ENCODE results near the gene BRMS1L.

The BRMS1L gene

DNA sequence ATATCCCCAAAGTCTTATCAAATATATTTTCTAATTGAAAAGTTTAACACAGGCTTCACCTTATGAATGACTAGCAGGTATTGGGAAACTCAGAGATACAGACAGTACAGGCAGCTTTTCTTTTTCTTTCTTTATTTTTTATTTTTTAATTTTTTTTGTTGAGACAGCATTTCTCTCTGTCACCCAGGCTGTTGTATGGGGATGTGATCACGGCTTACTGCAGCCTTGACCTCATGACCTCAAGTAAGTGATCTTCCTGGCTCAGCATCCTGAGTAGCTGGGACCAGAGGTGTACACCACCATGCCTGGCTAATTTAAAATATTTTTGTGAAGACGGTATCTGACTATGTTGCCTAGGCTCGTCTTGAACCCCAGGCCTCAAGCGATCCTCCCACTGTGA is 85.0 kb downstream of the BRMS1L start:
- DNase-seq: no peak
- H3K9ac ChIP-seq (ENCODE audit: low read depth, low read length): no peak overlapping the region
- H3K4me3 ChIP-seq (ENCODE audit: low read depth in 1 of 2, low read length in 2 of 2): no peak overlapping the region
- ATAC-seq (ENCODE audit: insufficient read depth, low read depth): no peak
- H3K4me2 ChIP-seq (ENCODE audit: insufficient read depth, low read length): no peak overlapping the region
- no peaks in the 10 kb centered on the region for H3K36me3 ChIP-seq (ENCODE audit: insufficient read depth, low read length)
- no peaks in the 10 kb centered on the region for H3K27me3 ChIP-seq (ENCODE audit: insufficient read depth, low read length, poor library complexity)
- H2AFZ ChIP-seq (ENCODE audit: low read depth, low read length): no peak overlapping the region
- H4K20me1 ChIP-seq (ENCODE audit: insufficient read depth, low read length): no peaks in the 10 kb centered on the region
- no peaks in the 10 kb centered on the region for H3K79me2 ChIP-seq (ENCODE audit: insufficient read depth, low read length)
- TF ChIP-seq, protein P1, sequence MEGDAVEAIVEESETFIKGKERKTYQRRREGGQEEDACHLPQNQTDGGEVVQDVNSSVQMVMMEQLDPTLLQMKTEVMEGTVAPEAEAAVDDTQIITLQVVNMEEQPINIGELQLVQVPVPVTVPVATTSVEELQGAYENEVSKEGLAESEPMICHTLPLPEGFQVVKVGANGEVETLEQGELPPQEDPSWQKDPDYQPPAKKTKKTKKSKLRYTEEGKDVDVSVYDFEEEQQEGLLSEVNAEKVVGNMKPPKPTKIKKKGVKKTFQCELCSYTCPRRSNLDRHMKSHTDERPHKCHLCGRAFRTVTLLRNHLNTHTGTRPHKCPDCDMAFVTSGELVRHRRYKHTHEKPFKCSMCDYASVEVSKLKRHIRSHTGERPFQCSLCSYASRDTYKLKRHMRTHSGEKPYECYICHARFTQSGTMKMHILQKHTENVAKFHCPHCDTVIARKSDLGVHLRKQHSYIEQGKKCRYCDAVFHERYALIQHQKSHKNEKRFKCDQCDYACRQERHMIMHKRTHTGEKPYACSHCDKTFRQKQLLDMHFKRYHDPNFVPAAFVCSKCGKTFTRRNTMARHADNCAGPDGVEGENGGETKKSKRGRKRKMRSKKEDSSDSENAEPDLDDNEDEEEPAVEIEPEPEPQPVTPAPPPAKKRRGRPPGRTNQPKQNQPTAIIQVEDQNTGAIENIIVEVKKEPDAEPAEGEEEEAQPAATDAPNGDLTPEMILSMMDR (IDR thresholded peaks at IDR 0.05; ENCODE audit: borderline replicate concordance, extremely low read depth, low read length, poor library complexity, severe bottlenecking): no peak
- no peak for TF ChIP-seq EZH2 (IDR thresholded peaks at IDR 0.05; ENCODE audit: borderline replicate concordance, low read depth, low read length, severe bottlenecking)
- no peaks in the 10 kb centered on the region for H3K4me1 ChIP-seq (ENCODE audit: insufficient read depth, low read length)
- H3K9me3 ChIP-seq (ENCODE audit: insufficient read depth, low read length, severe bottlenecking): no peaks in the 10 kb centered on the region
- H3K27ac ChIP-seq (ENCODE audit: low read length): no peak overlapping the region

DNA sequence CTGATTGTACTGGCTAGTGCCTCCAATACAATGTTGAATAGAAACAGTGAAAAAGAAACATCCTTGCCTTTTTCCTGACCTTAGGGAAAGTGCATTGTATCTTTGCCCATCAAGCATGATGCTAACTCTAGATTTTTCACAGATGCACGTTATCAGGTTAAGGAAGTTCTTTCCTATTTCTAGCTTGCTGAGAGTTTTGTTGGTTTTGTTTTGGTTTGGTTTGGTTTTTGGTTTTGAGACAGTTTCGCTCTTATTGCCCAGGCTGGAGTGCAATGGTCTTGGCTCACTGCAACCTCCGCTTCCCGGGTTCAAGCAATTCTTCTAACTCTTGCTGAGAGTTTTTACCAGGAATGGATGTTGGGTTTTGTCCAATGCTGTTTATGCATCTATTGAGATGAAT is 89.0 kb downstream of the BRMS1L start:
- Histone ChIP-seq H3K9ac (ENCODE audit: low read depth, low read length) (no peak overlapping the region), H2AFZ (ENCODE audit: low read depth, low read length) (no peak overlapping the region), H3K27ac (ENCODE audit: low read length) (no peak overlapping the region), H3K4me2 (ENCODE audit: insufficient read depth, low read length) (no peak overlapping the region), H3K4me1 (ENCODE audit: insufficient read depth, low read length) (no peaks in the 10 kb centered on the region), H3K36me3 (ENCODE audit: insufficient read depth, low read length) (no peaks in the 10 kb centered on the region), H3K9me3 (ENCODE audit: insufficient read depth, low read length, severe bottlenecking) (peaks cover 4% of the 10 kb centered on the region), H3K79me2 (ENCODE audit: insufficient read depth, low read length) (no peaks in the 10 kb centered on the region), H3K4me3 (ENCODE audit: low read depth in 1 of 2, low read length in 2 of 2) (no peak overlapping the region), H4K20me1 (ENCODE audit: insufficient read depth, low read length) (no peaks in the 10 kb centered on the region), H3K27me3 (ENCODE audit: insufficient read depth, low read length, poor library complexity) (no peaks in the 10 kb centered on the region)
- DNase-seq: no peak
- TF ChIP-seq EZH2 (IDR thresholded peaks at IDR 0.05; ENCODE audit: borderline replicate concordance, low read depth, low read length, severe bottlenecking): no peak
- TF ChIP-seq, protein P1 (IDR thresholded peaks at IDR 0.05; ENCODE audit: borderline replicate concordance, extremely low read depth, low read length, poor library complexity, severe bottlenecking): no peak
- no peak for ATAC-seq (ENCODE audit: insufficient read depth, low read depth)

- Histone ChIP-seq H3K9me3 (ENCODE audit: insufficient read depth, low read length, severe bottlenecking) (peaks cover 4% of the 10 kb centered on the region), H3K27me3 (ENCODE audit: insufficient read depth, low read length, poor library complexity) (no peaks in the 10 kb centered on the region), H3K9ac (ENCODE audit: low read depth, low read length) (no peak overlapping the region), H3K4me2 (ENCODE audit: insufficient read depth, low read length) (no peak overlapping the region), H4K20me1 (ENCODE audit: insufficient read depth, low read length) (no peaks in the 10 kb centered on the region), H3K79me2 (ENCODE audit: insufficient read depth, low read length) (no peaks in the 10 kb centered on the region), H3K36me3 (ENCODE audit: insufficient read depth, low read length) (no peaks in the 10 kb centered on the region), H3K4me3 (ENCODE audit: low read depth in 1 of 2, low read length in 2 of 2) (no peak overlapping the region), H3K4me1 (ENCODE audit: insufficient read depth, low read length) (no peaks in the 10 kb centered on the region), H3K27ac (ENCODE audit: low read length) (no peak overlapping the region), H2AFZ (ENCODE audit: low read depth, low read length) (no peak overlapping the region)
- TF ChIP-seq, protein P1 (IDR thresholded peaks at IDR 0.05; ENCODE audit: borderline replicate concordance, extremely low read depth, low read length, poor library complexity, severe bottlenecking): no peak
- TF ChIP-seq EZH2 (IDR thresholded peaks at IDR 0.05; ENCODE audit: borderline replicate concordance, low read depth, low read length, severe bottlenecking): no peak
- ATAC-seq (ENCODE audit: insufficient read depth, low read depth) (no peak), DNase-seq (no peak)
Observed at GRCh38 chr14:35915775-35916174, 89.6 kb downstream of the BRMS1L start.
